IMR-90 (cell line): Measurements from ENCODE around the gene TTLL8.

Source experiments
- MAFK ChIP-seq: IDR thresholded peaks from 2 replicates; pipeline ENCODE4 v1.6.1; 2012; ENCODE audit warnings: low read depth, low read length, improper control_type of control experiment
- POLR2A ChIP-seq: IDR thresholded peaks from 2 replicates; pipeline ENCODE4 v1.6.1; 2012; ENCODE audit warnings: mild to moderate bottlenecking, low read depth, low read length
- USF2 ChIP-seq: fragments of 150-350 bp; IDR thresholded peaks from 2 replicates; pipeline ENCODE4 v1.6.1; 2017; ENCODE audit warnings: mild to moderate bottlenecking, antibody characterized with exemption, low read length, low read depth
- TF ChIP-seq, protein P1 (sequence below): conservative IDR thresholded peaks from 2 replicates; pipeline ENCODE4 v1.5.1; 2012; ENCODE audit warnings: mild to moderate bottlenecking, low read depth, low read length, improper control_type of control experiment

GRCh38 chr22:50107529-50107928, 49.4 kb upstream of the TTLL8 start:
- TF ChIP-seq POLR2A: no peak
- TF ChIP-seq, protein P1, sequence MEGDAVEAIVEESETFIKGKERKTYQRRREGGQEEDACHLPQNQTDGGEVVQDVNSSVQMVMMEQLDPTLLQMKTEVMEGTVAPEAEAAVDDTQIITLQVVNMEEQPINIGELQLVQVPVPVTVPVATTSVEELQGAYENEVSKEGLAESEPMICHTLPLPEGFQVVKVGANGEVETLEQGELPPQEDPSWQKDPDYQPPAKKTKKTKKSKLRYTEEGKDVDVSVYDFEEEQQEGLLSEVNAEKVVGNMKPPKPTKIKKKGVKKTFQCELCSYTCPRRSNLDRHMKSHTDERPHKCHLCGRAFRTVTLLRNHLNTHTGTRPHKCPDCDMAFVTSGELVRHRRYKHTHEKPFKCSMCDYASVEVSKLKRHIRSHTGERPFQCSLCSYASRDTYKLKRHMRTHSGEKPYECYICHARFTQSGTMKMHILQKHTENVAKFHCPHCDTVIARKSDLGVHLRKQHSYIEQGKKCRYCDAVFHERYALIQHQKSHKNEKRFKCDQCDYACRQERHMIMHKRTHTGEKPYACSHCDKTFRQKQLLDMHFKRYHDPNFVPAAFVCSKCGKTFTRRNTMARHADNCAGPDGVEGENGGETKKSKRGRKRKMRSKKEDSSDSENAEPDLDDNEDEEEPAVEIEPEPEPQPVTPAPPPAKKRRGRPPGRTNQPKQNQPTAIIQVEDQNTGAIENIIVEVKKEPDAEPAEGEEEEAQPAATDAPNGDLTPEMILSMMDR: no peak
- no peak for TF ChIP-seq MAFK
- TF ChIP-seq USF2: no peak
